ENCODE results near the gene ESR1.

Gene ESR1

DNA sequence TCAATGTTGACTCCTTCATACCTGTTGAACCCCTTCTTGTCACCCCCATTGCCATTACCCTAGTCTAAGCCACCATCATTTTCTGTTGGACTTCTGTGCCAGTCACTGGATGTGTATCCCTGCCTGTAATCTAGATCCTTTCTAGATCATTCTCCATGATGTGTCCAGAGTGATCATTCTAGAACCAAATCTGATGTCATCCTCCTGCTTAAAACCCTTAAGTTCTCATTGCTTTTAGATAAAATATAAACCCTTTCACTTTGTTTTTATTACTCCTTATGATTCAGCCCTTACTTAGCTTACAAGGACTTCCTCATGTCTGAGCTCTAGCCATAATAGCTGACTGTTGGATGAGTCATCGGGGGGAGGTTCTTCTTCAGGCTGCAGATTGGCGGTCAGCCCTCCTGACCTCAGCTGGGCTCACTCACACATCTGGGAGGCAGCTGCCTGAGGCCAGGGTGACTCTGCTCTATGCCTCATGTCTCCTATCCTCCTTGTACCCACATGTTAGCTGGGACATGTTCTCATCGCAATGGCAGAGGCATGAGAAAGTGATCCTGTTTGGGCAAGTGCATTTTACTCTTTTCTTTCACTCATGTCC, 287.6 kb downstream of the ESR1 start:
- peak; percentile 100 for DNase-seq (ENCODE audit: low read depth)

DNA sequence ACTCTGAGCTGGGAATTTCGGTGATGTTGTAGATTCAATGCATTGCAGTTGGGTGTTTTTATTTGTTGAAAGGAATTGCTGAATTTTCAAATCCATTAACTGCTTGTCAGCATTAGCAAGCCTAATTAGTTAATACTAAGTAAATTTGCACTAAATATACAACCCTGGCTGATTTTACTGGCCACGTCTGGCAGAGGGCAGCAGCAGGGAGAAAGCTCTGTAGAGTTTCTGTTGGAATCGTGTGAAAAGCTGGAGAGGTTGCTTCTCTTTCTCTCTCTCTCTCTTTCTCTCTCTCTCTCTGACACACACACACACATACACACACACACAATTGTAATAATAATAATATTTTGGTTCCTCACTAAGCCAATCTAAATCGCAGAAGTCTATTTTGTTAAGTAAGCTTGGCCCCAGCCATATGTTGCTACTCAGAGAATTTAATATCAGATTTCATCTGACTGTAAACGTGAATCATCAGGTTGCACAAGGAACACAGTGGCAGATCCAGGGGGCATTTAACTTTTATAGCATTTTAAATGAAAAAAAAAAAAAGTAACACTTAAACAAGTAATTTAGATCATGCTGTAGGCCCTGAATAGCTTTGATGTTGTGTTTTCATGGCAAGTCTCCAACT, 289.5 kb downstream of the ESR1 start:
- peak; percentile 81 for DNase-seq (ENCODE audit: low read depth)

DNA sequence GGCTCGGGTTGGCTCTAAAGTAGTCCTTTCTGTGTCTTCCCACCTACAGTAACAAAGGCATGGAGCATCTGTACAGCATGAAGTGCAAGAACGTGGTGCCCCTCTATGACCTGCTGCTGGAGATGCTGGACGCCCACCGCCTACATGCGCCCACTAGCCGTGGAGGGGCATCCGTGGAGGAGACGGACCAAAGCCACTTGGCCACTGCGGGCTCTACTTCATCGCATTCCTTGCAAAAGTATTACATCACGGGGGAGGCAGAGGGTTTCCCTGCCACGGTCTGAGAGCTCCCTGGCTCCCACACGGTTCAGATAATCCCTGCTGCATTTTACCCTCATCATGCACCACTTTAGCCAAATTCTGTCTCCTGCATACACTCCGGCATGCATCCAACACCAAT, 291.2 kb downstream of the ESR1 start:
- no peak for DNase-seq (ENCODE audit: low read depth)

DNA sequence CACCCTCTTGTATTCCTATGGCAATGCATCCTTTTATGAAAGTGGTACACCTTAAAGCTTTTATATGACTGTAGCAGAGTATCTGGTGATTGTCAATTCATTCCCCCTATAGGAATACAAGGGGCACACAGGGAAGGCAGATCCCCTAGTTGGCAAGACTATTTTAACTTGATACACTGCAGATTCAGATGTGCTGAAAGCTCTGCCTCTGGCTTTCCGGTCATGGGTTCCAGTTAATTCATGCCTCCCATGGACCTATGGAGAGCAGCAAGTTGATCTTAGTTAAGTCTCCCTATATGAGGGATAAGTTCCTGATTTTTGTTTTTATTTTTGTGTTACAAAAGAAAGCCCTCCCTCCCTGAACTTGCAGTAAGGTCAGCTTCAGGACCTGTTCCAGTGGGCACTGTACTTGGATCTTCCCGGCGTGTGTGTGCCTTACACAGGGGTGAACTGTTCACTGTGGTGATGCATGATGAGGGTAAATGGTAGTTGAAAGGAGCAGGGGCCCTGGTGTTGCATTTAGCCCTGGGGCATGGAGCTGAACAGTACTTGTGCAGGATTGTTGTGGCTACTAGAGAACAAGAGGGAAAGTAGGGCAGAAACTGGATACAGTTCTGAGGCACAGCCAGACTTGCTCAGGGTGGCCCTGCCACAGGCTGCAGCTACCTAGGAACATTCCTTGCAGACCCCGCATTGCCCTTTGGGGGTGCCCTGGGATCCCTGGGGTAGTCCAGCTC, 292.1 kb downstream of the ESR1 start:
- DNase-seq (ENCODE audit: low read depth), result peak; percentile 61

DNA sequence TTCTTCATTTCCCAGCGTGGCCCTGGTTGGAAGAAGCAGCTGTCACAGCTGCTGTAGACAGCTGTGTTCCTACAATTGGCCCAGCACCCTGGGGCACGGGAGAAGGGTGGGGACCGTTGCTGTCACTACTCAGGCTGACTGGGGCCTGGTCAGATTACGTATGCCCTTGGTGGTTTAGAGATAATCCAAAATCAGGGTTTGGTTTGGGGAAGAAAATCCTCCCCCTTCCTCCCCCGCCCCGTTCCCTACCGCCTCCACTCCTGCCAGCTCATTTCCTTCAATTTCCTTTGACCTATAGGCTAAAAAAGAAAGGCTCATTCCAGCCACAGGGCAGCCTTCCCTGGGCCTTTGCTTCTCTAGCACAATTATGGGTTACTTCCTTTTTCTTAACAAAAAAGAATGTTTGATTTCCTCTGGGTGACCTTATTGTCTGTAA, 292.7 kb downstream of the ESR1 start:
- peak; percentile 76 for DNase-seq (ENCODE audit: low read depth)

DNA sequence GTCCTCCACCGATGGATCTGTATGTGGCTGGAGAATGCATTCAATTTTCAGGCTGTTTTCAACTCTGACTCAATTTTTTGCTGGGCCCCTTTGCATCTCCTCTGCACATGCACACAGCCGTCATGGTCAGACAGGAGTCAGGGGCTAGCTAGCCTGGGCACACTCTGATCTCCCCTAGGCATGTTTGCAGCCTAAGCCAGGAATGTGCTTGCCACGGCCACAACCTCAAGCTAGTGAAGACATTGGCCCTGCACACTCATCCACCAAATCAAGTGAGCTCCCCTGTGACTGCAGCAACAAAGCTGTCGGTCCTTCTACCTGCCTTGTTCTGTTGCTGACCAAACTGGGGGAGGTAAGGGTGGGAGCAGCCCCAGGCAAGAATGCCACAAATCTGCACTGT, 300.5 kb downstream of the ESR1 start:
- DNase-seq (ENCODE audit: low read depth), result no peak

DNA sequence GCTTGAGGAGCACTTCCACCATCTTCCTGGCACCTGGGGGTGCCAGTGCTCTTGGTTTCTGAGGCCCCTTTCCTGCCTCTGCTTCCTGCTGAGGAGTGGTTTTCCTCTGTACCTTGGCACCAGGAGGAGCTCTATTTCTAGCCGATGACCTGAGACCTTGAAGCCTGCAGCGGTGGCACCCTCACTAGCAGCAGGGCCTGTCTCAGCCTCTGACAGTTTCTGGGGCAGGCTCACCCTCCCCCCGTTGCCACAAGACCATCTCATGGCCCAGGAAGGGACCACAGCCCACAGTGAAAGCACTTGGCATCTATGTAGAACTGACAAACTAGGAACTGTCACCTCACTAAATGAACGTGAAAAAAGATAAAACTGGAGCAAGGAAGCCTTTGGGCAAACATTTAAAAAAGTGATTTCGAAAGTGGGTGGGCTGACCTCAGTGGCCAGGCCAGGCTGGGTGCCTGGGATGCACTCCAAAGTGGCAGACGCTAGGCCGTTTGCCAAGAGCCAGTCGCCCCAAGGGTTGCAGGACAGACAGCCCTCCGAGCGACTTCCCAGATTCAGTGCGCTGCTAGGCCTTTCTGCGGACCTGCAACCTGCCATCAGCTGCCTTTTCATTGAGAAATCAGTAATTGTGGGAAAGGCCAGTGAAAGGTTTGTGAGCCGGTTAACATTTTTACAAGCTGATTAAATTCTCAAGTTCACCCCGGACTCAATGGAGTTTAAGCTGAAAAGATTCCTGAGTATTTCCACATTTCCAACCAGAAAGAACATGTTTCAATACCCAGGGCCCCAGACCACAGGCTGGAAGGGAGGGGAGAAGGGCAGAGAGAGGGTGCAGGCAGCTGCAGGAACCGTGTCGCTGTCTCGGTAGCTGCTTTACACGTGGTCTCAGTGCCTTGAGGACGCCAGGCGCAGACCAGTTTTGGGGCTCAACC, 303.7 kb downstream of the ESR1 start:
- no peak for DNase-seq (ENCODE audit: low read depth)

DNA sequence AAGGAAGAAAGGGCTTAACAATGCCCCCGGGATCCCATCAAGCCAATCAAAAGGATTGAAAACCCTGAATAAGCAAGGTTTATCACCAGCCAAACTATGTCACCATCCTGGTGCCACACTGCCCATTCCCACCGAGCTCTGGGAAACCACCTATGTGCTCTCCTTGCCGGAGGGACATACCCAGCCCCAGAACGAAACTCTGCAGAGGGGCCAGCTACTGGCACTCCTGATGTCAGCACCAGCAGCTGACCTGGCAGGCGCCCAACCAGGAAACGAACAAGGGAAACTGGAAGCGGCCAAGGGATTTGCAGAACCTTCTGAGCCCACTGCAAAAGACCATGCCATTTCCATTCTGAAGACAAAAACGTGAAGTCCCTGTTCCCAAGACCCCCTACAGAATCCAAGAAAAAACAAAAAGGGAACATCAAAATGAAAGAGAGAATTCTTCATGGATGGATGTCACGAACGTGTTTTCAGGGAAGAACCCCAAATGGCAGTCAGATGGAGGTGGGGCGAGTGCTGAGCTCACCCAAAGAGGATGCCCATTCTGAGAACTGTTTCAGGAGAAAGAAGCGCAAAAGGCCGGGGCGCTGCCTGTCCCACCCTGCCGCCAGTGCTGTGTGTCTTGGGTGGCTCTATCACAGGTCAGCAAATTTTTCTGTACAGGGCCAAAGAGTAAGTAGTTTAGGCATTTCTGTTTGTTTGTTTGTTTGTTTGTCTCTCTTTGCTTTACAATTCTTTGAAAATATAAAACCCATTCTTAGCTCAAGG, 305.2 kb downstream of the ESR1 start:
- no peak for DNase-seq (ENCODE audit: low read depth)

DNA sequence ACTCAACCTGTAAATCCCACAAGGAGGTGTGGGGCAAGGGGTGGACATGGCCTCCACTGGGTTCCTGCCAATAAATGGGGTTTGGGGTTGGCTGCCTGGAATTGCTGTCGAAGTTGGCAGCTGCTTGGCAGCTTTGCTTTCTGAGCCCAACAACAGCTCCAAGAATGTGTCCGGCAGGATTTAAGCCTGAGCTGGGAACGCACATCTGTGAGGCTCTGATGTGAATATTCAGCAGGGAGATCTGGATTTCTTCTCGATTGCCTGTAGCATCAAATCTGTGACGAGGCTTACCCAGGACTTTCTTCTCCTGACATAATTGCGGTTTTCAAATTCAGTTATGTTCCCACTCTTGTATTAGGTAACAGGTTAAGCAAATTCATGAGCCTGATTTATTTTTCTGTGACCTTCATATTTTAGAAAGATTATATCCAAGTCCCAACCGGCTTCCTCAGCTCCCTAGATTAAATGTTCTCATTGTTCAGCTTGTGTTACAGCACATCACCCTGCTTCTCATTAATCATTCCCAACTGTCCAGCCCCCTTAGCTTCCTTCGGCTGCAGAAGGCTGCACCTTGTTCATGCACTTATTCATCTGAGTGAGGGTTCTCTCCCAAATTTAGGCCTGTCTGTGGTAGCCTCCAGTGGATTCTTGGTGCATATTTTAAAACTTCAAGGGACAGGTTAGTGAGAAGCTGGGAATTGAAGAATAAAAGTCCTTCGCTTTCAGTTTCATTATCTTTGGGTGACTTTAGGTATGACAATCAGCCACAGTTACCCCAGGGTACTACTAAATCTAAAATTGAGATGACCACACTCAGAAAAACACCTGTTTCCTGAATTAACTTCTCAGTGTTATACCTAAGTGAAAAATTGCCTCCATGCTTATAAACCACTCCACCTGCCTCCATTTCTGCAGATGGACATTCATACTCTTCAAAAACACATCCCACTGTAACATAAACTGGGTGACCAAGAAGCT, 310.0 kb downstream of the ESR1 start:
- DNase-seq (ENCODE audit: low read depth), result no peak

DNA sequence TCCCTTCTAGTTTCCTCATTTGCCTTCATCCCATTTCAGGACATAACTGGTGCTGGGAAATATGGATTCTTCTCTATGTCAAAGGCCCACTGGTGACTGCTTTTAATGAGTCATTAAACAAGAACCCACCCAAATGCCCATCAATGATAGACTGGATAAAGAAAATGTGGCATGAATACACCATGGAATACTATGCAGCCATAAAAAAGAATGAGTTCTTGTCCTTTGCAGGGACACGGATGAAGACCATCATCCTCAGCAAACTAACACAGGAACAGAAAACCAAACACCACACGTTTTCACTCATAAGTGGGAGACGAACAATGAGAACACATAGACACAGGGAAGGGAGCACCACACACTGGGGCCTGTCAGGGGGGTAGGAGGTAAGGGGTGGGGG, 310.7 kb downstream of the ESR1 start:
- DNase-seq (ENCODE audit: low read depth), result no peak

DNA sequence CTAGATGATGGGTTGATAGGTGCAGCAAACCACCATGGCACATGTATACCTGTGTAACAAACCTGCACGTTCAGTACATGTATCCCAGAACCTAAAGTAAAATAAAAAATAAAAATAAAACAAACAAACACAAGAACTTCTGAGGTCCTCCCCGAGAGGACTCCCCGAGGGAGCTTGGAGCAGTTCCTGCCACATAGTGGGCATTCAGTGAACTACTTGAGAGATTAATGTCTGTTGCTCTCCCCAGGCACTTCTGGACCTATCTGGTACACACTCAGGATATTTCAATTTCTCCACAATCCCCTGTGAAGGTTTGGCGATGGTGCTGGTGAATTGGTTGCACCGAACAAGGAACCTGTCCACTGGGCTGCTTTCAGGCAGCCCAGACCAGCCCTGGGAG, 311.2 kb downstream of the ESR1 start:
- DNase-seq (ENCODE audit: low read depth), result peak; percentile 26

DNA sequence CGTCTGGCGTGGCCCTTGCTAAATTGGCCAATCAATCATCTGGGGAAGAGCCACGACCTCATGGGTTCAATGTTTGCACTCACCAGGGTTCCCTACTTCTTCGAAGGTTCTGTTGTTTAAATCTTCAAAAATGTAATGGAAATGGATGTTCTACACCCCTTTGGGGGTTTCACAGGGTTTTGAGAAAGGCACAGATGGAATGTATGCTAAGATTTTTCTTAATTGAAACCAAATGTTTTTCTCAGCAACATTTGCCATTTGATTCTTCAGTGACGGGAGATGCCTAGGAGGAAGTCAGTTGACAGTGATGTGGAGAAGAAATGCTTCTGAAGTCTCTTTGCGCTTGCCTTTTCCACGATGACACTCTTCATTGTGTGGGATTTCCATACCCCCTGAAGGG, 312.3 kb downstream of the ESR1 start:
- no peak for DNase-seq (ENCODE audit: low read depth)

DNA sequence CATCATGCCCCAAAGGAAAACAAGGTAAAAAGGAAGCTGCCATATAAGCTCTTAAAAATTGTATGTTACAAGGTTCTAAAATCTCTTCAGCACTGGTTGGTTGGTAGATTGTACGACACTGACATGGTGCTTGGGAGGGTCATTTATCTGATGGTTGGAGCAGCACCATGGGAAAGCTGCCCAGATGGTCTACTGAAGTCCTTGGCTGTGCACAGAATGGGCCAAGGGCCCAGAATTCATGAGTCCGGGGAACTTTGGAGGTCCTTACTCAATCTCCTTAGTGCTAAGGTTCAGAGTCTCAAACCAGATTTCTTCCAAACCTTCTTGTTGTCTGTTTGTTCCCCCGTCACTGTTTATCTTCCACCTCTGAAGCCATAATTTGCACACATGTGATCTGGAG, 314.4 kb downstream of the ESR1 start:
- DNase-seq (ENCODE audit: low read depth), result no peak

DNA sequence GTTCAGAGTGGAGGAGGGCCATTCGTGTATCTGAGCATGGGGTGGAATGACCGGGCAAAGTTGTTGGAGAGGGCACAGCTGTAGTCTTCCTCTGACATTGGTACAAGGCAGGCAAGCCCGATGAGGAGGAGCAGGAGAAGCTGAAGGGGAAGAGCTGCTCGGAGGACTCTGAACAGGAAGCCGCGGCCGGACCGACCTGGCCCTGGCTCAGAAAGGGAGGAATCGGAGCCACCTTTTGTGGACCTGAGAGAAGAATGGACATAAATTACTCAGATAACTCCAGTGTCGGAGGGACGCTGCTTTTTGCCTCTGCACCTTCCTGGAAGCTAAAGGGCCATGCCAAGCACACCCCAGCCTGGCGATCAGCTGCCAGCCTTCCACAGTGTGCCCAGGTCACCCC, 315.0 kb downstream of the ESR1 start:
- no peak for DNase-seq (ENCODE audit: low read depth)

DNA sequence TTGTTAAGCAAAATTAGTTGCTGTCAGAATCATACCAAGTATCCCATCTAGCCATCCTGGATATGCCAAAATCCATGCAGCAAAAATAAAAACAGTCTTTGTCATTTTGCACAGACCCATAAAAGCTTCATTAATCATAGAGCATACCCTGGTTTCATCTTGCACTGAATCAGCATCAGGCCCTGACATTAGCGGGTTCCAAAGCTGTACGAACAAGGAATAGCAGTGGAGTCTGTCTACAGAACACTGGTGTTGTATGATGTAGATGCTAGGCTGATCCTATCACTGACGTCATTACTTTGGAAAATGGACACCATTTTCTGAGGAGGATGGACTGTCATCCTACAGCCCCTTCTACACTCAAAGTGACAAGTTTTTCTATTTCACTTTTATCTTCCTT, 315.6 kb downstream of the ESR1 start:
- no peak for DNase-seq (ENCODE audit: low read depth)

DNA sequence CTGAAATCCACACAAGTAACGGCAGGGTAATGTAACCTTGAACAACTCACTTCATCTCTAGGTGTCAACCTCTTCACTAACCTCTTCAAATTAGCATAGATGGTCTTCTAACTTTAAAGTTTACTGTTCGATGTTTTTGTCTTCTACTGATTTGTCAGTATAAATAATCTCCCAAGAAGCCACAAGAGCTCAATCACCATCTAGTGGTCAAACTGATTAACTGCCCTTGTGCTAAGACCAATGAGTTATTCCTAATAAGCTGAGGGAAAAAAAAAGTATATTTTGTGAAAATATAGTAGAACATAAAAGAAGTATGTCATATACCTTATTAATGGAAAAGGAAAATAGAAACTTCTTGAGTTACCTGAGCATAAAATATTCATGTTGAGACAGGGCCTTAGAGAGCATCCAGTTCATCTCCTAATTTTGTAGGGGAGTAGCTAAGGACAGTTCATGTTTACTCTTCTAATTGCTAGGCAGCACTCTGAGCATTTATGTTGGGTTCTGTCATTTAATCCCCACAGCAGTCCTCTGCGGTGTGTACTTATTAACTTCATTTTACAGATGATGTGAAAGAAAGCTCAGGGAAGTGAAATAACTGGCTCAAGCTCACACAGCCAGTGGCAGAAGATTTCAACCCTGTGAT, 317.1 kb downstream of the ESR1 start:
- peak; percentile 77 for DNase-seq (ENCODE audit: low read depth)

DNA sequence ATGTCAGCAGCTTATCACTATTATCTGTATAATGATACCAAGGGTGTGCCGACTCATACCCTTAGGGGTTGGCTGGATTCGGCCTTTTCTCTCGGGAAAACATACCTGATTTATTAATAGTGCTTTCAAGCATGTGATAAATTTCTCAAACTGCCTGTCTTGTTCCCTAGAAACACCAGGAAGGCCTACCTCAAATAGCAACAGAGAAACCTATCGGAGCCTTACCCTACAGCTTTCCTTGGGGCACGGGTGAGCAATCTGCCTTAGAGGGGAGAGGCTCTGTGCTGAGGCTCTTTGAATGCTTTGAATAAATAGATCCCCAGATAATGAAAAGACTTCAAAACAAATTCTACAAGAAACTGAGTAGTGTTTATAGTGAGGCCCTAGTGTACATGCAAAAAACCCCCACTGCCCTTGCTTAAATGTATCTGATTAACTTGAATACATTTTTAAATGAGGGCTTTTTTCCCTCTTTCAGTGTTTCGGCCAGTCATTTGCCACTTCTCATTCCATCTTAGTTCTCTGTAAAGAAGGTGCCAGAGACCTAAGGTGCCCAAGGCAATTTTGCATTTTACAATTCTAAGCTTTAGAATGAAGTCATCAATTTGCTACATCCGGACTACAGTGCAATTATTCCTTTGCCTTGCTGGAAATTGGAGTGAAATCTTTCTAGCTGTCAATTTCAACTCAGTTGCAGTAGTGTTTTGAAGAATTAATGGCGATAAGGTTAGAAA, 320.1 kb downstream of the ESR1 start:
- DNase-seq (ENCODE audit: low read depth), result no peak

DNA sequence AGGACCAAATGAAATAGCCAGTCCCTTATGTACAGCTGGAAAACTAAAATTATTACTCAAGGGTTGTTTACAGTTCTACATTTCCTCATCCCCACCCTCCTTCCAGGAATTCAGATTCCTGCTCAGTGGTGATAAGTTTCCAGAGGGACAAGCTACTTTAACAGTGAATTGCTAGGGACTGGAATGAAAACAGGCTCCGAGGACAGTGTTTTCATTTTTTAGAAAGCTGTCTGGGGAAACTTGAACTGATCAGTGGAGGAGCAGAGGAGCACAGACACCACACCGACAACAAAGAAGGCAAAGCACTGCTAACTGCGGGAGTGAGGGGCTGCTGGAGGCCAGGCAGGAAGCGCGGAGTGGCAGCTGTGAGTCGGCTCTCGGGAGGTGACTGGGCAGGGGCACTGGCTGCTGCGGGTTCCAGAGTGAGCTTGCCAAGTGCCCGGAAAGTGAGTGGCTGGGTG, 322.2 kb downstream of the ESR1 start:
- no peak for DNase-seq (ENCODE audit: low read depth)

DNA sequence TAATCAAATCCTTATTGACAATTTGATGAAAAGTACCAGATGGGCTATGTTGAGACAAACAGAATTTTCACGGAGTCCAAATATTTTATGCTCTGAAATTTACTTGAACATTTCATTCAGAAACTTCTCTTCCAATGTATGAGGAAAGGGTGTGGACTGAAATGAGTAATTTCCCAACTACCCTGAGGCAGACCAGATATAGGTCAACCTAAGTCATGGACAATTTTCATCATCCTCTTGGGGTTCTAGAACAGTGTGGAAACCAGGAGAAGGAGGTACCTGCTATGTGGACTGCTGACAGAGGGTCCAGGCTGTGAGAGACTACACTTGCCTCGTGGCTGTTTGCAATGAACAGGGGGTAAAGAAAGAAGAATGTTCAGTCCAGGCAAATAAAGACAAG, 323.0 kb downstream of the ESR1 start:
- DNase-seq (ENCODE audit: low read depth), result peak; percentile 33
